ENCODE measurements around the gene GPR78. TPM values are rescaled to one million over a fixed set of nuclear protein-coding genes. Genes with fewer than 3 reads are reported as not detected.
A peak's percentile ranks its signal among the peaks of the same experiment; 100 is the strongest.

Gene GPR78
- total and polyA plus RNA-seq, 8 donors = 0.31 to 2.3 (median 0.55) TPM; not detected in 5

DNA sequence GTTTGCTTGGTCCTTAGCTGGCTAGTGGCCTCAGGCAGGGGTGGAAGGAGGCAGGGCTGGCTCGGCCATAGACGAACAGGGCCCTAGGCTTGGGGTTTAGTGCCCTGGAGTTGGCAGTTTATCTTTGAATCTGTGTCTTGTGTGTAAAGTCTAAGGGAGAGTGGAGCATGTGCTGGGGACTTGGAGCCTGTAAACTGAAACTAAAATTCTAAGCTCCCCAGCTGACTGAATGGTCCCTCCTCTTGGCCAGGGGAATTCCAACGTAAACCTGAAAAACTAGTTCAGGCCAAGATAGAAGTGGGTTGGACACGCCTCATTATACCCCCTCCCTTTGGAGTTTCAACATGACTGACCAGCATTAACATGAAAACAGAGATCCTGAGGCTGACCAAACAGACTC lies 46.1 kb upstream of the GPR78 start:
- no peaks in the 10 kb centered on the region for H3K9me3 ChIP-seq
- H3K36me3 ChIP-seq = no peaks in the 10 kb centered on the region
- peak overlapping the region in 2 of 4 donors; percentile 19 to 25 for H3K4me3 ChIP-seq
- H3K4me1 ChIP-seq = peaks cover 18 to 47% (median 41%) of the 10 kb centered on the region in 4 donors
- WGBS, 5 donors = 9 to 17% (median 11%) methylated on average over 4 of the region's 4 CpGs
- peak overlapping the region; percentile 79 to 93 (median 84) for H3K27ac ChIP-seq
- no peaks in the 10 kb centered on the region for H3K27me3 ChIP-seq
- TF ChIP-seq POLR2AphosphoS5 (IDR thresholded peaks at IDR 0.05) = peak in 2 of 3 donors; percentile 38 to 74
- no peak for TF ChIP-seq POLR2A (IDR thresholded peaks at IDR 0.05)
- TF ChIP-seq EP300 (IDR thresholded peaks at IDR 0.05) = no peak
- TF ChIP-seq, protein P1, sequence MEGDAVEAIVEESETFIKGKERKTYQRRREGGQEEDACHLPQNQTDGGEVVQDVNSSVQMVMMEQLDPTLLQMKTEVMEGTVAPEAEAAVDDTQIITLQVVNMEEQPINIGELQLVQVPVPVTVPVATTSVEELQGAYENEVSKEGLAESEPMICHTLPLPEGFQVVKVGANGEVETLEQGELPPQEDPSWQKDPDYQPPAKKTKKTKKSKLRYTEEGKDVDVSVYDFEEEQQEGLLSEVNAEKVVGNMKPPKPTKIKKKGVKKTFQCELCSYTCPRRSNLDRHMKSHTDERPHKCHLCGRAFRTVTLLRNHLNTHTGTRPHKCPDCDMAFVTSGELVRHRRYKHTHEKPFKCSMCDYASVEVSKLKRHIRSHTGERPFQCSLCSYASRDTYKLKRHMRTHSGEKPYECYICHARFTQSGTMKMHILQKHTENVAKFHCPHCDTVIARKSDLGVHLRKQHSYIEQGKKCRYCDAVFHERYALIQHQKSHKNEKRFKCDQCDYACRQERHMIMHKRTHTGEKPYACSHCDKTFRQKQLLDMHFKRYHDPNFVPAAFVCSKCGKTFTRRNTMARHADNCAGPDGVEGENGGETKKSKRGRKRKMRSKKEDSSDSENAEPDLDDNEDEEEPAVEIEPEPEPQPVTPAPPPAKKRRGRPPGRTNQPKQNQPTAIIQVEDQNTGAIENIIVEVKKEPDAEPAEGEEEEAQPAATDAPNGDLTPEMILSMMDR (IDR thresholded peaks at IDR 0.05) = no peak
- intact Hi-C loops (cut with DNase I; ENCODE audit: low total_unique reads) = no loop called here
- DNase-seq = peak; percentile 67 to 95

GRCh38 chr4:8534611-8535010 lies 45.6 kb upstream of the GPR78 start:
- Histone ChIP-seq H3K4me3 (no peak overlapping the region), H3K36me3 (no peaks in the 10 kb centered on the region), H3K9me3 (no peaks in the 10 kb centered on the region), H3K27ac (peak overlapping the region; percentile 44 to 93 (median 81)), H3K4me1 (peaks cover 18 to 47% (median 41%) of the 10 kb centered on the region in 4 donors), H3K27me3 (no peaks in the 10 kb centered on the region)
- 5 to 22% (median 13%) methylated on average over 2 of the region's 2 CpGs for WGBS, 5 donors
- DNase-seq = peak in 1 of 2 donors; percentile 46
- intact Hi-C loops (cut with DNase I; ENCODE audit: low total_unique reads) = no loop called here
- TF ChIP-seq, protein P1 (IDR thresholded peaks at IDR 0.05) = no peak
- TF ChIP-seq EP300 (IDR thresholded peaks at IDR 0.05) (no peak), POLR2AphosphoS5 (IDR thresholded peaks at IDR 0.05) (no peak), POLR2A (IDR thresholded peaks at IDR 0.05) (no peak)

- Histone ChIP-seq H3K36me3 (no peaks in the 10 kb centered on the region), H3K4me3 (no peak overlapping the region), H3K27ac (peak overlapping the region in 3 of 5 donors; percentile 66 to 86 (median 72)), H3K9me3 (no peaks in the 10 kb centered on the region), H3K4me1 (peaks cover 18 to 47% (median 41%) of the 10 kb centered on the region in 4 donors), H3K27me3 (no peaks in the 10 kb centered on the region)
- WGBS, 5 donors = 87 to 89% (median 89%) methylated on average over 7 of the region's 7 CpGs
- intact Hi-C loops (cut with DNase I; ENCODE audit: low total_unique reads) = no loop called here
- TF ChIP-seq POLR2A (IDR thresholded peaks at IDR 0.05) (no peak), POLR2AphosphoS5 (IDR thresholded peaks at IDR 0.05) (no peak), EP300 (IDR thresholded peaks at IDR 0.05) (no peak)
- TF ChIP-seq, protein P1 (IDR thresholded peaks at IDR 0.05) = no peak
- no peak for DNase-seq
Observed at GRCh38 chr4:8536467-8536866, 43.7 kb upstream of the GPR78 start.

DNA sequence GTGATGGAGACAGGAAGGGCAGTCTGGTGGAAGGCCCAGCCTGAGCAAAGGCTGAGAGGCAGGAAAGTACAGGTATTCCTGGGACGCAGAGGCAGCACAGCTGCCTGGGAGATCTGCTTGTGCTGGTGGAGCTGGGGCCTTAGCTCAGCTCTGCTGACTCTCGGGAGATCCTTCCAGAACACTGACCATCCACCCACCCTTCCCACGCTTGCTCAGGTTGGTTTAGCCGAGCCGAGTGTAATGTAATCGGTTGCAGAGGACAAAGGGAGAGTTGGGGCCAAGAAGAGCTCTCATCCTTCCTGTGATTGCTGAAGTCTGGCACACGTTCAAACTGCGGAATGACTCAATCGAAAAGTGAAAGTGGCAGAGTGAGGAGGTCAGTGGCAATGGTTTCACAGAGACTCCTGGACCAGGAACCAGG lies 43.1 kb upstream of the GPR78 start:
- Histone ChIP-seq H3K9me3 (no peaks in the 10 kb centered on the region), H3K4me3 (peak overlapping the region in 1 of 4 donors; percentile 16), H3K36me3 (no peaks in the 10 kb centered on the region), H3K4me1 (peaks cover 18 to 47% (median 41%) of the 10 kb centered on the region in 4 donors), H3K27ac (peak overlapping the region; percentile 31 to 86 (median 70)), H3K27me3 (no peaks in the 10 kb centered on the region)
- DNase-seq = peak; percentile 80 to 90
- WGBS, 5 donors = 7 to 15% (median 11%) methylated on average over 9 of the region's 9 CpGs
- peak in 2 of 3 donors; percentile 14 to 59 for TF ChIP-seq POLR2AphosphoS5 (IDR thresholded peaks at IDR 0.05)
- TF ChIP-seq, protein P1 (IDR thresholded peaks at IDR 0.05) = no peak
- intact Hi-C loops (cut with DNase I; ENCODE audit: low total_unique reads) = no loop called here
